A673 (cell line): Measurements from ENCODE around the gene SLC23A2.

Source experiments
- CTCF ChIP-seq: fragments of 300-800, 200-600 bp; sonication (generic); conservative IDR thresholded peaks from 2 replicates; pipeline ENCODE4 v1.5.1; 2017; ENCODE audit warnings: low read depth, mild to moderate bottlenecking, antibody characterized with exemption, low read length, moderate library complexity, mixed read lengths
- EZH2 ChIP-seq: fragments of 200-600 bp; sonication (generic); IDR thresholded peaks from 2 replicates; pipeline ENCODE4 v1.6.1; 2017; ENCODE audit warnings: borderline replicate concordance, low read depth, mild to moderate bottlenecking, mixed read lengths, antibody characterized with exemption, low read length; ENCODE audit not compliant: poor library complexity, severe bottlenecking

- TF ChIP-seq CTCF (no peak), EZH2 (no peak)
Measured at GRCh38 chr20:4855097-4855496, 146.2 kb downstream of the SLC23A2 start.
